HG02798 (cell line): ENCODE measurements around the gene DLEC1.
"Not testable (repeated sequence)": the region's sequence is repeated elsewhere in the genome, so short reads cannot be mapped to it uniquely, and the experiment has no call there.

ENCODE experiments used
- ATAC-seq: cut with Tn5 transposase; IDR thresholded peaks from one replicate; pipeline ENCODE4 v1.9.1; 2021; ENCODE audit warnings: mild to moderate bottlenecking; ENCODE audit not compliant: unreplicated experiment, poor library complexity

Gene DLEC1

GRCh38 chr3:38131621-38132369 lies 92.8 kb downstream of the DLEC1 start:
- ATAC-seq, result no peak

DNA sequence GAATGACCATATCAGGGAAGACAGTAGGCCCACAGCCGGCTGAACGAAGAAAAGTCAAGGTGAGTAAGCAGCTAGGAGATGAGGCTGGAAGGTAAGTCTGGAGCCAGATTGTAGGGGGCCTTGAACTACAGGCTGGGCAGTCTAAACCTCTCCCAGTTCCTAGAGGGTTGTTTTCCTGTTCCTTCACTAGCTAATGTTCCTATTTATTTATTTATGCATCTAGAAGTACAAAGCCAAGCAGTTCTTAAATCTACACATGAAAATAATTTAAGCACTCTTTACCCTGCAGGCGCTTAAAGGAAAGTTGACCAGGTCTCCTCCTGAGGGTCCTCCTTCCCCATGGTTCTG lies 94.2 kb downstream of the DLEC1 start:
- no peak for ATAC-seq

DNA sequence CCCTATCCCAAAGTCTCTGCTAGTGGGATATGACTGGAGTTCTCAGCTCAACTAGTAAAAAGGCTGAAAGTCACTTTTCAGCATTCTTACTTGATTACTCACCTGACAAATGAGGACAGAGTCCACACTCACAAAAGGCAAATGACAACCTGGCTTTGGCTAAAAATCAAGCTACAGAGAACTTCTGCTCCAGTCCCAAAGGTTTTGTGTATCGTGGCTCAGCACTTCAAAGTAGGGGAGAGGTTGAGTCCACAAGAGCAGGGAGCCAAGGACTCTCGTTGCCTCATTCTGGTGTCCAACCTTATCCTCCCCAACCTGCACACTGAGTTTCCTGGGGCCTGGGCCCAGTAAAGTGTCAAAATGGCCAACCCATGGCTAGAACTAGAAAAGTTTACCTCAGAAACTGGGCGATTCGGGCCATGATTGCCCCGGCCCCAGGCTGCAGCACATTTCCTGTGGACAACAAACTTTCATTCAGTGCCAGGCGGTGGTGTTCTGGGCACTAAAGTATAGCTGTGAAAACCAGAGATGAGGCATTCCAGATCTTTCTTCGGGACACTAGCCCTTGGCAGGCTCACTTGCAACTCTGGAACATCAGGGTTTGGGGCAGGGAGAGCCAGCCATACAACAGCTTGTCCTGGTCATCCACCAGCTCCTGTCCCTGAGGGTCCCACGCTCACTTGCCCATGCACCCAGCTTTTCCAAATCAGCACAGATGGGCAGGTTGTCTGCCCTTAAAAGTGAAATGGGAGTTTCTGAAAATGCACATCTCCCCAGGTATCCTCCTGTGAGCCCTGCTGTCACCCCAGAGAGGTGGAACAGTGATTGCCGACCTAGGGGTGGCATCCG lies 94.8 kb downstream of the DLEC1 start:
- ATAC-seq, result no peak

- ATAC-seq, result not testable (repeated sequence)
These were observed 95.6 kb downstream of the DLEC1 start for GRCh38 chr3:38134517-38135143.

GRCh38 chr3:38135621-38136277 lies 96.7 kb downstream of the DLEC1 start:
- ATAC-seq, result not testable (repeated sequence)

DNA sequence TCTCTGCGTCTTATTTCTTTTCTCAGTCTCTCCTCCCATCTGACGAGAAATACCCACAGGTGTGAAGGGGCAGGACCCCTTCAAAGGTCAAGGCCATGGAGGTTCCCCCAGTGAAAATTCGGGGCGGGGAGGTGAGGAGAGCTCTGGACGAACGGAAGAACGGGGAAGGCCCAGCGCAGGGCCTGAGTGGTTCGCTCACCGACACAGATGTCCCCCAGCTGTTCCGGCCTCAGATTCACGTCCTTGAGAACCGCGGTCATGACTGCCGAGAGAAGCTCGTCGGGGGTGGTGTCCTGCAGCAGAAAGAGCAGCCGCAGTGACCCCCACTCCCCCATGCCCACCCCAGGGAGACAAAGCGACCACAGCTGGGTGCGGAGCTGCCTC lies 97.4 kb downstream of the DLEC1 start:
- ATAC-seq, result no peak

- ATAC-seq, result peak; percentile 94
These were observed 98.0 kb downstream of the DLEC1 start, which contains the start of gene ACAA1 for GRCh38 chr3:38136777-38137614. ACAA1 (minus strand) TSS chr3:38137127; CDS start chr3:38137035, 92 bp downstream.

GRCh38 chr3:38137615-38138348 lies 98.8 kb downstream of the DLEC1 start:
- ATAC-seq, result no peak

DNA sequence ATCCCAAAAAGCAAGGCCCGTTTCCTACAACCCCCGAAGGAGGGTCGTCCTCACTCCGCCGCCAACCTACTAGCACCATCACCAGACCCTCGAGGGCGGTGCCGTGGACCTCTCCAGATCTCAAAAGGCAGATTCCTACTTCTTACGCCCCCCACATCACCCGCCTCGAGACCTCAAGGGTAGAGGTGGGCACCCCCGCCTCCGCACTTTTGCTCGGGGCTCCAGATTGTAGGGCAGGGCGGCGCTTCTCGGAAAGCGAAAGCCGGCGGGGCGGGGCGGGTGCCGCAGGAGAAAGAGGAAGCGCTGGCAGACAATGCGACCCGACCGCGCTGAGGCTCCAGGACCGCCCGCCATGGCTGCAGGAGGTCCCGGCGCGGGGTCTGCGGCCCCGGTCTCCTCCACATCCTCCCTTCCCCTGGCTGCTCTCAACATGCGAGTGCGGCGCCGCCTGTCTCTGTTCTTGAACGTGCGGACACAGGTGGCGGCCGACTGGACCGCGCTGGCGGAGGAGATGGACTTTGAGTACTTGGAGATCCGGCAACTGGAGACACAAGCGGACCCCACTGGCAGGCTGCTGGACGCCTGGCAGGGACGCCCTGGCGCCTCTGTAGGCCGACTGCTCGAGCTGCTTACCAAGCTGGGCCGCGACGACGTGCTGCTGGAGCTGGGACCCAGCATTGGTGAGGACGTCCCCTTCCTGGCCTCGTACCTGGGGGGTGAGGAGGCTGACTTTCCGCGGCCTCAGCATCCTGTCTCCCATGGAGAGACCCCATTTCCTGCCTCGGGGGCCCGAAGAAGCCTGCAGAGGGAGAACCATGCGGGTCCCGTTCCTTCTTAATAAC lies 99.6 kb downstream of the DLEC1 start, which contains the start of gene MYD88:
Gene MYD88 (plus strand): TSS at position 313 of the 842 bp plus-strand sequence. CDS start 40 bp downstream, at position 353.
- ATAC-seq, result peak; percentile 44

- no peak for ATAC-seq
These were observed 100.2 kb downstream of the DLEC1 start for GRCh38 chr3:38139191-38139590.

DNA sequence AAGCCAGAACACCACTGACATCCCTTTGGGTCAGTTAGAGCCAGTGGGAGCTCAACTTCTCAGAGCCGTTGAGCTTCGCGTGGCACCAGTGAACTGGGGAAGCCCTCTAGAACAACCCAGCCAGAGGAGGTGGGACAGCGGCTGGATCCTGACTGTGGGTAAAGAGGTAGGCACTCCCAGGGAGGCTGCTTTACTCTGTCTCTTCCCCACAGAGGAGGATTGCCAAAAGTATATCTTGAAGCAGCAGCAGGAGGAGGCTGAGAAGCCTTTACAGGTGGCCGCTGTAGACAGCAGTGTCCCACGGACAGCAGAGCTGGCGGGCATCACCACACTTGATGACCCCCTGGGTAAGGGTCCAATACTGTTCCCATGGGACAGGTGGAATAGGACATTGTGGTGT lies 100.6 kb downstream of the DLEC1 start:
- ATAC-seq, result no peak

- ATAC-seq, result no peak
These were observed 101.5 kb downstream of the DLEC1 start for GRCh38 chr3:38140326-38141172.

DNA sequence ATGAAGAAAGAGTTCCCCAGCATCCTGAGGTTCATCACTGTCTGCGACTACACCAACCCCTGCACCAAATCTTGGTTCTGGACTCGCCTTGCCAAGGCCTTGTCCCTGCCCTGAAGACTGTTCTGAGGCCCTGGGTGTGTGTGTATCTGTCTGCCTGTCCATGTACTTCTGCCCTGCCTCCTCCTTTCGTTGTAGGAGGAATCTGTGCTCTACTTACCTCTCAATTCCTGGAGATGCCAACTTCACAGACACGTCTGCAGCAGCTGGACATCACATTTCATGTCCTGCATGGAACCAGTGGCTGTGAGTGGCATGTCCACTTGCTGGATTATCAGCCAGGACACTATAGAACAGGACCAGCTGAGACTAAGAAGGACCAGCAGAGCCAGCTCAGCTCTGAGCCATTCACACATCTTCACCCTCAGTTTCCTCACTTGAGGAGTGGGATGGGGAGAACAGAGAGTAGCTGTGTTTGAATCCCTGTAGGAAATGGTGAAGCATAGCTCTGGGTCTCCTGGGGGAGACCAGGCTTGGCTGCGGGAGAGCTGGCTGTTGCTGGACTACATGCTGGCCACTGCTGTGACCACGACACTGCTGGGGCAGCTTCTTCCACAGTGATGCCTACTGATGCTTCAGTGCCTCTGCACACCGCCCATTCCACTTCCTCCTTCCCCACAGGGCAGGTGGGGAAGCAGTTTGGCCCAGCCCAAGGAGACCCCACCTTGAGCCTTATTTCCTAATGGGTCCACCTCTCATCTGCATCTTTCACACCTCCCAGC lies 102.4 kb downstream of the DLEC1 start:
- no peak for ATAC-seq

DNA sequence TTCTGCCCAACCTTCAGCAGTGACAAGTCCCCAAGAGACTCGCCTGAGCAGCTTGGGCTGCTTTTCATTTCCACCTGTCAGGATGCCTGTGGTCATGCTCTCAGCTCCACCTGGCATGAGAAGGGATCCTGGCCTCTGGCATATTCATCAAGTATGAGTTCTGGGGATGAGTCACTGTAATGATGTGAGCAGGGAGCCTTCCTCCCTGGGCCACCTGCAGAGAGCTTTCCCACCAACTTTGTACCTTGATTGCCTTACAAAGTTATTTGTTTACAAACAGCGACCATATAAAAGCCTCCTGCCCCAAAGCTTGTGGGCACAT lies 102.9 kb downstream of the DLEC1 start:
- no peak for ATAC-seq

- no peak for ATAC-seq
These were observed 104.0 kb downstream of the DLEC1 start for GRCh38 chr3:38142959-38143358.

DNA sequence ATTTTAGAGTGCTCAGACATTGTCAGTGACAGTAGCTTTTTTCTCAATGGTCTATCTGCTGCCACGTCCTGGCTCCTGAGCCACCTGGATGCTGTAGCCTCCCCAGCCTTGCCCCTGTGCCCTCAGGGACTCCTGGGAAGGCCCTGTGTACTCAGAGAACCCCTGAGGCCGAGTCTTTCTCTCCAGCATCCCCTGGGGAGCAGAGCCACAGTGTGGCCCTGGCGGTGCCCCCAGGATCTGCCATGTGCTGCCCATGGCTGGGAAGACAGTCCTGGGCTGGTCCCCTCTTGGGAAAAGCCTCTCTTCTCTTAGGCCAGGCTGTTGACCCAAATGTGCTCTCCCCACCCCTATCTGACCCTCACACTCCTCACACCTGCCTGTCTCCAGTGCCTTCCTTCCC lies 104.5 kb downstream of the DLEC1 start:
- no peak for ATAC-seq

DNA sequence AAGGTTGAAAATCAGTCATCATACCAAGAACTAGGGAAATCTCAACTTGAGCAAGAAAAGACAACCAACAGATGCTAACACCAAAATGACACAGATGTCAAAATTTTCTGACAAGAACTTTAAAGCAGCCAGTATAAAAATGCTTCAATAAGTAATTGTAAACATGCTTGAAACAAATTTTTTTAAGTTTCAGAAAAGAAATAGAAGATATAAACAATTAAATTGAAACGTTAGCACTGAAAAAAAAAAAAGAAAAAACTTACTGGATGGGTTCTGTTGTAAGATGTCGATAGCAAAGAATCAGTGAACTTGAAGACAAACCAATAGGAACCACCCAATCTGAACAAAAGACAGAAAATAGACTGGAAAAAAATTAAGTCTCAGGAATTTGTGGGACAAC lies 107.5 kb downstream of the DLEC1 start:
- ATAC-seq, result no peak
